AG20443 (cell line): Measurements from ENCODE around the gene DNAI7.

ENCODE experiments used
- DNase-seq: peaks from one replicate; pipeline ENCODE4 v3.0.0; 2012; ENCODE audit warnings: low spot score, mixed read lengths

The DNAI7 gene, protein sequence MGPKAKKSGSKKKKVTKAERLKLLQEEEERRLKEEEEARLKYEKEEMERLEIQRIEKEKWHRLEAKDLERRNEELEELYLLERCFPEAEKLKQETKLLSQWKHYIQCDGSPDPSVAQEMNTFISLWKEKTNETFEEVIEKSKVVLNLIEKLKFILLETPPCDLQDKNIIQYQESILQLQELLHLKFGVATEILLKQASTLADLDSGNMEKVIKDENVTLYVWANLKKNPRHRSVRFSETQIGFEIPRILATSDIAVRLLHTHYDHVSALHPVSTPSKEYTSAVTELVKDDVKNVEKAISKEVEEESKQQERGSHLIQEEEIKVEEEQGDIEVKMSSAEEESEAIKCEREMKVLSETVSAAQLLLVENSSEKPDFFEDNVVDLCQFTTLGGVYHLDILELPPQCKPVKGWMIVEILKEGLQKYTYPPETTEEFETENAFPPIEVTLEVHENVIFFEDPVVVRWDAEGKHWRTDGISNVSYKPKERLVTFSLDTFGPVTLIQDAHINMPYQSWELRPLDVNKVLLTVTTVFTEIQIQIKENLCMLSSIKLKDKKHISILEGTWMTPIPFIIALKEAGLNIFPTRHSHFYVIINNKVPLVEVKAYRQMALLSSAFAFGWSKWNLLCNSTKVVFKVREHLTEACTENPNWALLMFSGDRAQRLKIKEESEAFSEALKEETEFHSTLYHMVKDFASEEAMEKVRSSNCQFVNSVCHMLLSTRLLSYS

DNA sequence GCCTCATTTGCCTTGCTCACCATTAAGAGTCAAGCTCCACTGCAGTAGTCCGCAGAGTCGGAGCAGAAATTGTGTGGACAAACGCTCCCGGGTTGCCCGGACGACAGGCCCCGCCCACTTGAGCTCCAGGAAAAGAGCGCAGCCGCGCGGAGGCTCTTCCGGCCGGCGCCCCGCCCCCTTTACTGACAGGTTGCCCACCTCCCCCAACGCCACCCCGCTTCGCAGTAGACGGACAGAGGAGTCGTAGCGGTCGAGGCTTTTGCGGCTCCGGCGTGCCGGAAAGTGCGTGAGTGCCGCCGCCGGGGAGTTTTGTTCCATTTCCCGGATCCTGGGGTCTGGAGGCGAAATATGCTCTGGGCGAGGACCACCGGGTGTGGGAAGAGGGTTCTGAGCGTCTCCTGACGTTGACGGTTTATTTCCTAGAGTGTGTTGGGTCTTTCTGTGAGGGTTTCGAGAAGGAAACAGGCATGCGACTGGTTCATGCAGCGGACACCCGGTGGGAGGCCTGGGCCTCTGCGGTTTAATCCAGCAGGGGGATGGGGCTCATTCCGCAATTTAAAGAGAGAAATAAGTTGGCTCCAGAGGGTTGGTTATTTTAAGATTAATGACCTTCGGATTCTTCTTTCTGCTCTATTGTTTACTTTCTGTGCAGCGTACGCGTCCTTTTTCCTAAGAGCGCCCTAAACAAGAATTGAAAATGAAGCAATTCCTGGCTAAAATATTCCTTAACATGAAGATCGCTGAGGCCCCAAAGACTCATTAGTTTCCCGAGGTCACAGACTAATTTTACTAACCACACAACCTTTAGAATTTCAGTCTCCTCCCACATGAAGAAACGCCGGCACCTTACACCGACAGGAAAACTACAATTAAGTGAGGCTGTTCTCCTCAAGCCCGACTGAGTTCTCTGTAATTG is at the start of gene DNAI7, which contains the start of gene ETFRF1:
DNAI7 (minus strand) TSS at position 105 of the 916 bp plus-strand sequence; CDS start at position 23, 82 bp downstream.
ETFRF1 (plus strand) TSS at position 182 of the 916 bp plus-strand sequence. CDS start 8,720 bp downstream, outside the sequence.
- peak; percentile 98 for DNase-seq

DNA sequence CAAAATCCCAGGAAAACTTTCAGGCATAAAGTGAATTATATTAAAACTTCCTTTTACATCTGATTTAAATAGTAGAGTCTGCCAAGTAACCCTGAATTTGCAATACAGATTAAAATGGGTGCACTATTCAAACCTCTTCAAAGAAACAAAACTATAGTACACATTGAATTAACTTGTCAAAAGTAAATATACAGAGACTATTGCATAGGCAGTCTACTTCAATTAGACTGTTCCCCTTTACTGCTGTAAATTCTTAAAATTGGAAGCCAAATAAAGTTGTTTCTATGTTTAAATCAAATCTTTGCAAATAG is 48.7 kb upstream of the DNAI7 start:
- DNase-seq, result no peak

DNA sequence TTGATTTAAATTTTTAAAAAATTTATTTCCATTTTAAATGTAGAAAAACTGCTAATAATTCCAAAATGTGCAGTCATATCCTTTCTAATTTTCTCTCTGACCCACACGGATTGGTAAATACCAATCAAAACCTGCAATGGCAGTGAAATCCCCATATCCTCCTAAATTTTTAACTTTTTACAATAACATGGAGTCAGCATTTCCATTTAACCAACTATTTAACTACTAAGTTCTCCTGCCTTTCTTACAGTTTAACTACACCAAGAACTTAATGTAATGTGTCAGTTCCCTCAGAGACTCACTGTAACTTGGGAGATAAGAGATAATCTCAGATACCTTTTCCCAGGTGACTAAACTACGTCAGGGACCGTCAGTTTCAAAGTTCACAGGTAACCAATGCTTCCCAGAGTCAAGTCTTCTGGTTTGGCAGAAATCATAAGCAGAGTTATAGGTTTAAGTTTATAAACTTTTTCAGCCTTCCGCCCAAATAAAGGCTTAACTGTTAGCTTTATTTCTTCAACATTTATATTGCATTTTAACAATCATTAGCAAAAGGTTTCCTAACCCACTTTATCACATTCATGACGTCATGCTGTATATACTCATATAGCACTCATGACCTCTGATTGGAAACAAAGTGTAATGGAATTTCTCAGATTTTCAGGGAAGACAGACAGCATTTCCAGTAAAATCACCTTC is 48.2 kb upstream of the DNAI7 start:
- DNase-seq, result no peak

DNA sequence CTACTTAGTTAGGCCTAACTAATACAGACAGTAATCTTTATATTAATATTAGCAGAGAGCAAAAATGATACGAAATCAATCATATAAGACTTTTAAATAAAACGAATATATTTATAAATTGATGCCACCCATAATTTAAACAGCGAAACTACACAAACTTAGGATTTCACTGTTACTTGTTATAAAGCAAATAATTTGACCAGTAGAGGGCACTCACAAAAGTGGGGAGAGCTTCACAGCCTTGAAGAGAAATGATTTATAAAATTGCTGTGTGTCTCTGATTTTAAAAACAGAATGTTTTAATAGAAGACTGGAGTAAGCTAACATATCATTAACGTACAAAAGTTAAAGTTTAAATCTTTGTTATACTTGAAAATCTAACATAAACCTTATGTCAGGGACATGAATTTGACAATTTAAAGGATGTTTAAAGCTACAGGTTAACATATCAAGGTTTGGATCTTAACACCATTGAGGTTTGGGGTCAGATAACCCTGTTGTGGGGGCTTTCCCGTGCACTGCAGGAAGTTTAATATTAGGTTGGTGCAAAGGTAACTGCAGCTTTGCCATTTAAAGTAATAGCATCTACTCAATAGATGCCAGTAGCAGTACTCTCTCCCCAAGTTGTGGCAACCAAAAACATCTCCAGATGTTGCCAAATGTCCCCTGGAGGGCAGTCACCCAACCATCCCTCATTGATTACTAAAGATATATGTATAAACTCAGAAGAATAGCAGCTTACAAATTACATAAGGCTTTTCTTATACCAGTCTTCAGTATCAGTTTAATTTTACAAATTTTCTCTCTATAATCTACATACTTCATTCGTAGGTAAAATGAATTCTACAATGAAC is 46.4 kb upstream of the DNAI7 start:
- DNase-seq, result peak; percentile 45

DNA sequence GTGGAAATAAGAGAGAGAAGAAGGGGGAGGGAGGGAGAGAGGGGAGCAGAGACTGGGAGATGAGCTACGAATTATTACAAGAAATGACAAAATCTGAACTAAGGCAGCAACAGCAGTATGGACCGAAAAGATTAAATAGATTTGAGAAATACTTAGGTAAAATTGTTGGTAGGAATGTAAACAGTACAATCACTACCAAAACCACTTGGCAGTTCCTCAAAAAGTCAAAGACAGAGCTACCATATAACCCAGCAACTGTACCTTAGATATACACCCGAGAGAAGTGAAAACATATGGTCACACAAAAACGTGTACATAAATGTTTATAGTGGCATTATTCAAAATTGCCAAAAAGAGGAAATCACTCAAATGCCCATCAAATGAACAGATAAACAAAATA is 41.7 kb upstream of the DNAI7 start:
- no peak for DNase-seq

DNA sequence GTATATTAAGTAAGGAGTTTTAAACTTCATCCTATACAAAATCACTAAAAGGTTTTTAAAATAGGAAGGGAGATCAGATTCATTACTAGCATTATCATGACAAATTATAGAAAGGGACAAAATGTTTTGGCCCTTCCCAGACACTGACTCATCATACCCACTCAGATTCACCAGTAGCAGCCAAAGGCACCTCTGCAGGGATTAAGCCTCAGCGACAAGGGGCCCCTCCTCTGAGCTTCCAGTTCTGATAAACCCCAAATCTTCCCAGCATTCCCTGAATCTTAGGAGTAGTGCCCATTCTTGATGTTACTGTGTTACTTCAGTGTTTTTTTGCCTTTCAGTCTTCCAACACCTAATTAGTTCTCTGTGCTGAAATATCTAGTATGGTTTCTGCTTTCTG is 41.2 kb upstream of the DNAI7 start:
- DNase-seq, result peak; percentile 40

DNA sequence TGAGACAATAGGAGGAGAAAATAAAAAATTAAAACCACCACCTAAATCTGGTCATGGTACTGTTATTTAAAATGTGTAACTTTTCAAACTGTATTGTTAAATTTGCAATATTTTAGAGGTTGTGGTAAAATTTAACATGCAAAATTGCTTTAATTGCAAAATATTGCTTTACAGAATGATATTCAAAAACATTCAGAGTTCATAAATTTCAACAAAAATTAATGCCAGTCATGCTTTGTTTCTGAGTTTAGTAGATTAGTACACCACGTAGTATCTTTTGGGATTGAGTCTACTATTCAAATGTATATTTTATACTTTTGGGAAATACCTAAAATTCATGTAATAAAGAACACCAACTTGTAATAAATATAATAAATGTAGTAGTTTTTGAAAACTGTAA is 18.4 kb upstream of the DNAI7 start:
- DNase-seq, result no peak

DNA sequence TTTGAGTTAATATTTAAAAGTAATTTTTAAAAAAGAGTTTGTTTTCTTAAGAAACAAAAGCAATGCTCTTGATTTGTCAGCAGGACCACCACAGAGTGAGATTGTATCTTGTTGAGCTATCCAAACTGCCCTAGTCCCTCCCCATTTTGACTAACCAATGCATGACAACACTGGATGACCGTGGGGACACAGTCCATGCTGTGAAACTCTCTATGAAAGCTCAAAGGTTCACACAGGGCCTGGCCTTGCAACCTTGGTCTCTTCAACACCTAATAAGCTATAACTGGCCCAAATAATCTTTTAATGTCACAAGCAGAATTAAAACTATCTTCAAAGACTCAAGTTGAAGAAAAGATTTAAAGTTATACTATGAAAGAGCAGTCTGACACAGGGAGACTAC is 13.6 kb upstream of the DNAI7 start:
- DNase-seq, result no peak

DNA sequence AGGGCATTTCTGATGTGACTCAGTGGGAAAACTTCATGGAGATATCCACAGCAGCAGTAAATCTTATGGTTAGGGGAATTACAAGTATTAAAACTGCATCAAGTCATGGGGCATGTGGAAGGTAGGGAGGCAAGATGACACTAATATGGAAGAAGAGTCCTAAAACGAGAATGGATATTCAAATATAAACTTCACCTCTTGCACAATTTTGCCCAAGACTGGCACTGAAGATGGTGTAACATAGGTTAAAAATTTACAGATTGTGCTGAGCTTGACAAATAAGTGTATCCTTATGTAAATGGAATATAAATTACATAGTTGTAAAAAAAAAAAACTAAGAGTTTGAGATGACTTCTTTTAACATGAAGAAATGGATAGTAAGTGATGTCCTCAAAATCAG is 12.9 kb upstream of the DNAI7 start:
- DNase-seq, result no peak

DNA sequence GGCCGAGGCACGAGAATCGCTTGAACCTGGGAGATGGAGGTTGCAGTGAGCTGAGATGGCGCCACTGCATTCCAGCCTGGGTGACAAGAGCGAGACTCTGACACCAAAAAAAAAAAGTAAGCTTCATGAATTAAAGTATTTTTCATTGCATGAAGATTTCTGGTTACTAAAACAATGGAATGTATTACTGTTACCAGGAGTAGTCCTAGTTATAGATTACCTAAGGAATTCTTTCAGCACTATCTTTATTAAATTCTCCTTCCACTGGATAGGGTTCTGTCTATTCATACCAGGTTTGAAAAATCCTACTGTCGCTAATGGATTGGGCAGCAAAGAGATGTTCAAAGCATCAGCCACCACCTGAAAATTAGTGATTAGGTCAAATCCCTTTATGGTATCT is 12.5 kb upstream of the DNAI7 start:
- DNase-seq, result no peak

DNA sequence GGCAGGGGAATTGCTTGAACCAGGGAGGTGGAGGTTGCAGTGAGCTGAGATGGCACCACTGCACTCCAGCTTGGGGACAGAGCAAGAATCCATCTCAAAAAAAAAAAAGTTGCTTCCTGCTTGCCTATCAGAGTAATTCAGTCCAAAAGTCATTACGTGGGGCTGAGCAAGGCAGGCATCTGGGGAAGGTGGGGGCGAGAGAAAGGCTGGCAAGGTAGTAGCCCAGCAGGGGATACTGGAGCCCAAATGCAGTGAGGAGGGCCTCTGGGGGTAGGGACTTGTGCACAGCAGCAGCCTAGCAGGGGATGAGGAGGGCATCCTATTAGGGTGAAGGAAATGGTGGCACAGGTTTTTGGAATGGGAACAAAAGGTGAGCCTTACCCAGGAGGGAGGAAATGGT is 7.2 kb upstream of the DNAI7 start:
- DNase-seq, result no peak

DNA sequence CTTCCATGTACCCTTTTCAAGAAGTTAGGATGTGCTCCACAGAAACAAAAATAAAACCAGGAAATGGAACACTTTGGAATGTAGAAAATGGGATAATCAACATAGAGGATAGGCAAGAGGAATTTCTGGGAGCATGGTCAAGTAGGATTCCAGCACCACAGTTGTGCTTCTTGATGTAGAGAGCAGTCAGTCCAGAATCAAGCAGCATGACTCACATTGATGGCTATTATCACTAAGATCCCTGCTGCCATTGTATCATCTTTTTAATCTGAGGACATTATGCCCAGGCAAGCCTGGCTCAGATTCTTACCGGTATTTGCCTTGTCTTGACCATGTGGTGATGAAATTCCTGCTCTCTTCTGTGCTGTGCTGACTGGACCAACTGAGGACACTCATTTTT is 5.7 kb upstream of the DNAI7 start:
- peak; percentile 49 for DNase-seq

DNA sequence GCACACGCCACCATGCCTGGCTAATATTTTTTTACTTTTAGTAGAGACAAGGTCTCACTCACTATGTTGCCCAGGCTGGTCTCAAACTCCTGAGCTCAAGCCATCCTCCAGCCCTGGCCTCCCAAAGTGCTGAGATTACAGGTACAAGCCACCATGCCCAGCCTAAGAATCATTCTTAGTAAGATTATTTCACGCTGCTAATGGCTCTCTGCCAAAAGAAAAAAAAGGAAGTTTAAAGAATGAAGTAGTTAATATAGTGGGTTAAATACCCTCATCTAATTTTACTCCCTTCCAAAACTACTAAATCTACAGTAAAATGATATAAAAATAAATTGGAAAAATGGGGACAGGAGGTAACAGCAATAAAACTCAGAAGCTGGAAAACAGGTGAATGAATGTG is 2.6 kb upstream of the DNAI7 start:
- no peak for DNase-seq

DNA sequence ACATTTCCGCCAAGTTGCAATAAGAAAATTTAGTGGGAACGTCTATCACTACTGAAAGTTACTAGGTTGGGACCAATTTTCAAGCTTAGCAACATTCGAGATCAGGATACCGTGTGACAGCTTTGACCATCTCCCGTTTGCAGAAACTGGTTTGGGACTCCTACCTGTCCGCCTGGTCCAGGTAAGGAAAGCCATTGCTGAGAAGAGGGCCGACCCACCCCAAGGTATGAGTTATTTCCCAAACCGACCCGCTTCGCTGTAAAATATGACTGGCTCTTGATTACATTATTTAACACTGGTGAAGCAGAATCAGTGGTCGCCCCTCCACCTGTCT is 271 bp downstream of the DNAI7 start:
- no peak for DNase-seq

DNA sequence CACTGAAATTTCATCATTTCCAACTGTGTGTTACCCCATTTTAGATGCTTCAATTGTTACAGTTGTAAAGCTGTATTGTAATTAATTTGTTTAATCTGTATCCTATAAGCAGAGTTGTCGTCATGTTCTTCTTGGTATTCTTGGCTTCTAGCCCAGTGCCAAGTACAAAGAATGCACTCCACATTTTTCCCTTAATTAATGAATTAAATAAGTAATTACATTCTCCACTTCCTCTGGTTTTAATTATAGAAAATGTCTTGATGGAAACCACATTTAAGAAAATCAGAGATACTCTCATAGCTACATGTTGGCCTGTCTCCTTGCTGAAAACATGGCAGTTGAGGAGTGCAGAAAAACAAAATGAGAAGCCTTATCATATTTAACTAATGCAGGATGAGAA is 746 bp downstream of the DNAI7 start:
- DNase-seq, result peak; percentile 8

DNA sequence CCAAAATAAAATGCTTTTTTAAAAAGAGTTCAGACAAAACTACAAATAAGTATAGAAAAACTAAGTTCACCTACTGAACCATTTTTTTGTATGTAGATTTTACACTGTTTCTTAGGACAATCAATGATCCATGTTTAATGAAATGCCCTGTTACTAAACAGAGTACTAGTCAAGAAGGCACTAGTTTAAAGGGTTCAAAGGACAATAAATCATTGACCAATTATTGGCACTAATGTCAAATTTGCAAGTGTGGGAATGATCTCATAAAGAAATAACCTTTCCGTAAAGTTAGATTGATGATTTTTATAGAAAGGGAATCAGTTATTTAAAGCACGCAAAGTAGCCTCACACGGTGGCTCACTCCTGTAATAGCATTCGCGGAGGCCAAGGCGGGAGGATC is 4.2 kb downstream of the DNAI7 start:
- no peak for DNase-seq

DNA sequence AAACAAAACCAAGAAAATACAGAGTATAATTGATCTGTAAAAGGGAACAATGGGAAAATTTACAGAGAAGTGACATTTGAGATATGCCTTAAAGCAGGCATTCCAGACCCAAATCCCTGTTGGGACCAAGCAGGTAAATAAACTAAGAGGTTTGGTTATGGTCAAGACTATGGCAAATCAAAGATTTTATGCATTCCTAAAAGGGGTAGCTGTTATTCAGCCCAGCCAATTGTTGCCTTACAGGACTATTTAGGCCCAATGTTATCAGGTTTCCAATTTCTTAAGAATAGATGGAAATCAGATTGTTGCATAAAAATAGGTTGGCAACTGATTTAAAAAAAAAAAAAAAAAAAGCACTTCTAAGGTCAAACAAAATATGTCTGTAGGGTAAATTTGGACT is 5.3 kb downstream of the DNAI7 start:
- no peak for DNase-seq

DNA sequence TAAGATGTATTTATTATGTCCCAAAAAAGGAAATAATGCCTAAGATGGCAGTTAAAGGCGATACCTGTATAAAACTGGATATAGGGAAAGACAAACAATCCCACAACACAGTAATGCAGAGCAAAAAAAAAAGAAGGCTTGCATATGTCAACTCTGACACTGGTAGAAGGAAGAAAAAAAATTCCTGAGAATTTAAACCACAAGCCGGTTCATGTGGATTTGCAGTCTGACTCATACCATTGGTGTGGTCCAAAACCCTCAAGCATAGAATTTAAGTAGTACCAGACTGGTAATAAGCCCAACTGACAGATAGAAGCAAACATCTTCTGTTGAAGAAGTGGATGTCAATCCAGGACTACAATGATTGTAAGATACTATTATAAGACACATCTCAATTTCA is 7.2 kb downstream of the DNAI7 start:
- peak; percentile 77 for DNase-seq

DNA sequence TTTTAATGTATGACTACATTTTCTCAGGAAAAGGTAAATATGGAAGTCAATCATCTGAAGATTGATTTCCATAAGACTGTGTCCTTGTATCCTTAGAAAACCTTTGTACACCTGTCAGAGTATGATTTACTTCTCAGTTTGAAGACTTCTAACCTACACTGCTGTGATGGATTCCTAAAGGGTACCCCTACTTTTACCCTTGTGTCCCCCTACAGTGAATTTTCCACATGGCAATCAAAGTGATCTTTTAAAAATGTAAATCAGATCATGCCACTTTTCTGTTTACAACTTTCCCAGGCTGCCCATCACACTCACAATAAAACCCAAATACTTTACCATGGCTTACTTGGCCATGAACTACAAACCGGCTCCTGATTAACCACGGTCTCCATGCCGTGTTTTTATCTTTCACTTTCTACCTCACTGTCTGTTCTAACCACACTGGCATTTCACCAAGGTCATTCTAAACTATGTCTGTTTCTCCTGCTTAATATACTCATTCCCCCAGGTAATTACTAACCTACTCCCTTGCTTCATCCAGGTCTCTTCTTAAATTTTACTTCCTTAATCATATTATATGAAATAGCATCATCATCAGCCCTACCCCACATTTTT is 8.1 kb downstream of the DNAI7 start:
- DNase-seq, result no peak

DNA sequence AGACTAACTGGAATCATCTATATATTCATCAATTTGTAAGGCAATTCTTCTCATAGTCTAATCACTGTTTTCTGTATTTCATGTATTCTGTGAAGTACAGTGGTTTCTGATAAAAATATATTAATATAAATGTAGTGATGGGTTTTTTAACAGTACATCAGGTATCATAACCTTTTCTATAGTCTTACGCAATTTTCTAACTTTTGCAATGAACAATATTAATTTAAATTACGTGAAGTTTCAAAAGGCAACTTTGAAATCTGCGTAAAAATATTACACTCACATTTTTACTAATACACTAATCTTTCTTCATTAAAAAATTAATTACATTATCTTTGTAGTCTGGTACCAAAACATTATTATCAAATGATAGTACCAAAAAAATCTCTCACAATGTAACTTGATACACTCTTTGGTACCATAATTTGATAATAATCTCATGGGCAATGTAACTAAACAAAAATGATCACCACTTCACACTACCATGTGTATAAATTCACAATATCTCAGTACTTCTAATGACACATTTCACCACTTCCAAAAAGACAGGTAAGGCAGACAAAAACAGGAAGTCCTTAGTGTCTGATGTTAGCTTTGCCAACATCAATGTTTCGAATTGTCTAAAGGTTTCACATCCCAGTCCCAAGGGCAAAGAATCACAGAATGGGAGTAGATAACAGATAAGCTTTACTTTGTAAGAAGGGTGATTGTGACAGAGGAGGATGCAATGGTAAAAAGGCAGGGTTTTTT is 8.7 kb downstream of the DNAI7 start:
- DNase-seq, result no peak
